Daoy (cell line): ENCODE measurements around the gene KRTAP10-7. TPM values are rescaled to one million over a fixed set of nuclear protein-coding genes. Genes with fewer than 3 reads are reported as not detected.
A peak's percentile ranks its signal among the peaks of the same experiment; 100 is the strongest.
"Not testable (repeated sequence)": the region's sequence is repeated elsewhere in the genome, so short reads cannot be mapped to it uniquely, and the experiment has no call there.

ENCODE experiments used
- DNase-seq: peaks from one replicate; pipeline ENCODE4 v3.0.0-alpha.2; 2015; ENCODE audit warnings: low read depth
- total RNA-seq: library from RNA; depleted of rRNA; stranded (reverse); fragments of >200 nt; shearing (Covaris generic); gene quantifications from 2 replicates; pipeline ENCODE4 v1.2.3, GENCODE V29; 2014

The KRTAP10-7 gene
- total RNA-seq, 1 experiment from 2014 or later = not detected

DNA sequence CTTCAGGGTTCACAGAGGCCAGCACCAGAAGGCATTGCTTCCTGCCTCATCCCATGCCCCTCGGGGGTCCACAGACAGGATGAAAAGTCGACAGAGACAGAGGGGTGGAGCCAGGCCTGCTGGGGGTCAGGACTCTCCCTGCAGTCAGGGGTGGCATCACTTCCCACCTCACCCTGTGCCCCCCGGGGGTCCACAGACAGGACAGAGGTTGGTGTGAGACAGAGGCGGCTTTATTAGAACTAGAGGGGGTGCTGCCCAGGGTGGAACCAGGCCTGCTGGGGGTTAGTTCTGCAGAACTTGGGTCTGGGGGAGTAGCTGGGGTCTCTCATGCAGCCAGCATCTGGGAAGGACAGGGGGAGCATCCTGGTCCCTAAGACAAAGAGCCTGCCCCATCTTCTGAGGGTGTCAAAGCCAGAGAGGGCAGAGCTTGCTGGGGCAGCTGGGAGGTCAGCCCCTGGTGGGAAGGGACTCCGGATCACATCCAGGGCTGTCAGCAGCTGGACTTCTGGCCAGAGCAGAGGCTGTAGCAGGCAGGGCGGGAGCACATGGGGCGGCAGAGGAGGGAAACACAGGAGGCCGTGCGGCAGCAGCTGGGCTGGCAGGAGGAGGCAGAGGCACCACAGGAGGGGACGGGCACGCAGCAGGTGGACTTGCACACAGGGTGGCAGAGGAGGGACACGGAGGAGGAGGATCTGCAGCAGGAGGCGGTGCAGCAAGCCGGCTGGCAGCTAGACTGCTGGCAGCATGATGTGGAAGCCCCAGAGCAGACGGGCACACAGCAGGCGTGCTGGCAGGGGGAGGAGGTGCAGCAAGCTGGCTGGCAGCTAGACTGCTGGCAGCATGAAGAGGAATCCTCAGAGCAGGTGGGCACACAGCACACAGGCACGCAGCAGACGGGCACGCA lies 9.2 kb upstream of the KRTAP10-7 start:
- DNase-seq = not testable (repeated sequence)

DNA sequence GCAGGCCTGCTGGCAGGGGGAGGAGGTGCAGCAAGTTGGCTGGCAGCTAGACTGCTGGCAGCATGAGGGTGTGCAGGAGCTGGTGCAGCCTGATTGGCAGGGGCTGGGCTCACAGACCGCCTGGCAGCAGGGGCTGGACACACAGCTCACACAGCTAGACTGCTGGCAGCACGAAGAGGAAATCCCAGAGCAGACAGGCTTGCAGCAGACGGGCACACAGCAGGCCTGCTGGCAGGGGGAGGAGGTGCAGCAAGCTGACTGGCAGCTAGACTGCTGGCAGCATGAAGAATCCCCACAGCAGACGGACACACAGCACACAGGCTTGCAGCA lies 8.6 kb upstream of the KRTAP10-7 start:
- DNase-seq = not testable (repeated sequence)

DNA sequence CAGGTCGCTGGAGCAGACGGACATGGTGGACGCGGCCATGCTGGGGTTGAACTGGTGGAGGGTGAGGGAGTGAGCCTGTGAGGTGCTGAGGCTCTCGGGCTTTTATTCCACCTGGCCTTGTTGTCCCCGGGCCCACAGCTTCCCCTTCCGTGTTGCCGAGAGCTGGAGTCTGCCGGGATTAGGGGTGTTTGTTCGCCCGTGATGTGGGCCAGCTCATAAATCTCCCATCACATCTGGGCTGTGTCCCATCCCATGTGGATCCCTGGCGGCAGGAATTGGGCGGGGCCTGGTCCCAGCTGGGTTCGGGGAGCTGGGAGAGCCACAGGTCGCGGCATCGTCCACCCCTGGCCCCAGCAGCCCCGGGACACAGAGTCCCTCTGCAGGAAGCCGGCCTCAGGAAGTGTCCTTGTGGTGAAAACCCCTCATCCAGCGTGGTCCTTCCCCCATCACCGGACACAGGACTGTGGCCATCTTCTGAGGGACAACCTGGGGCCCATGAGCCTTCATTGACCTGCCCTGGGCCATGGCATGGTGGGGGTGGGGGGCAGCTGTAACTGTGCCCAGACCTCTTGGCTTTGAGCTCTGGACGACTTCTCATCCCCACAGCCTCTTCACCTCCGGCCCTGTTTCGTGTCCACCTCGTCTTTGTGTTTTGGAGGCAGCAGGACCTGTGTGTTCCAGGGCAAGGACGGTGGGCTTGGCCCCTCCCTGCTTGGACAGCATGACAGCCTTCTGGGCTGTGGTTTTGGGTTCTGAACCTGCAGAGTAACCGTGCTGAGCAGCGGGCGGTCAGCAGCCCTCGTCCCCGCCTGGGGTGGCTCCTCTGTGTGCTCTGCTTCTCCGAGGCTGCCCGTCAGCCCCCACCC lies 7.7 kb upstream of the KRTAP10-7 start, which contains the start of gene KRTAP10-6:
Gene KRTAP10-6, minus strand, starts transcription at position 60 of the 866 bp plus-strand sequence. Its CDS starts 21 bp downstream, at position 39.
- no peak for DNase-seq

DNA sequence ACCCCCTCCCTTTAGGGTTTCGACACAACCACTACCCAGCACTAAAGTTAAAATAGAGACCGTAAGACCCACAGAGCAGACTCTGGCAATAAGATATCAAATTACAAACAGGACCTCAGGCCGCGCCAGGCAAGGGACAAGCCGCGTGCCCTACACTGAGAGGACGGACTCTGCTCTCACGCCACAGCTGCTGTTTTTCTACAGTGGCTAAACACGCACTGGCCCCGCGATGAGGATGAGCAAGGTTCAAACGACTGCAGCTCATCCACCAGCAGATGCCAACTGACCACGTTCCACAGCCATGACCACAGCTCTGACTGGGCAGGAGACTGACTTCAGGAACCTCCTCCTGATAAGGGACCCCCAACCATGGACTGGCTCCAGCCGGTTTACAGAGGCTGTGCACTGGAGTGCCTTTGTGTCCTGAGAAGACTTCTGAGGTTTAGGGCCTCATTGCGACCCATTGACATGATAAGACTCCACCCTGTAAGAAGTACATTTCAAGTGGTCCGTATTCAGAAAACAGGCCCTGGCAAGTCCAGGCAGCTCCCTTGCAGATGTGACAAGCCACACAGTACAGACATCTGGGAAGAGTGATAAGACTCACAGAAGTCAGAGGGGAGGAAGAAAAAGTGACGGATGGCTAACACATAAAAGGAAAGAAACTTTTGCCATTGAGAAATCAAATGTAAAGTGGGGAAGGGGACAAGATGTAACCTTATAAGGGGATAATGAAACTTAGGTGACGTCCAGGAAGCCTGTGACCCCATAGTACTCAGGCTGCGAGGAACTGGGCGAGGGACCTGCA lies 6.6 kb upstream of the KRTAP10-7 start:
- no peak for DNase-seq

DNA sequence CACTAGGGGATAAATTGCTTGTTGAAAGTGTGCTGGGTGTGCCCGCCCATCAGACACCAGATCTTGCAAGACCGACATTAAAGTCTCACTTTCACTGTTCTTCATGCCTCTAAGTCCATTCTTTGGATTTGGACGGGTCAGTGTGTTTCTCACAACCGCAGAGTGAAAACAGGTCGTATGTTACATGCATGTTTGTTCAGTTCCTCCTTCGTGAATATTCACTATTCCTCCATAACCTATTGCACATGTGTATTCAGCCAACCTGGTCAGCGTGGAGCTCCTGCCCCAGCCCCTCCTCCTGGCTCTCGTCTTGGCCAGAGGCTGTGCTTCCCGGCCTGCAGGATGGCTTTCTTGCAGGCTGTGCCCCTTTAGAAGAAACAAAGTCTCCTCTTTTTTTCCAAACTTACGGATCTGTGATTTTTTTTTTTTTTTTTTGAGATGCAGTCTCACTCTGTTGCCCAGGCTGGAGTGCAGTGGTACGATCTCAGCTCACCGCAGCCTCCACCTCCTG lies 5.9 kb upstream of the KRTAP10-7 start:
- DNase-seq = no peak

DNA sequence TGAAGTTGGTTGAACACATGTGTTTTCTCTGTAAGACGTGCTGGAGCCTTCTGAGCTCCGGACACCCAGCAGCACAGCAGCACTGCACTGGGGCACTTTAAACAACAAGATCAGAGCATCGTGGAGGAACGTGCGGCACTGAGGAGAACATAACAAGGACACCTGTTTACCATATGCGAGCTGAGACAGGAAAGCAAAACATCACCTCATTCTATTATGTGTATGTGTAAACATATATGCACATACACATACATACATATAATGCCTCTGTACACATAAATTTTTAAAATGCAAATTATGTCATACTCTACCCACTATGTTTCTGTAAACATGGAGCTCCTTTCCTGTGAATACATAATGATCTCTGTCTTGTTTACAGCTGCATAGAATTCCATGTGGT lies 4.9 kb upstream of the KRTAP10-7 start:
- no peak for DNase-seq

DNA sequence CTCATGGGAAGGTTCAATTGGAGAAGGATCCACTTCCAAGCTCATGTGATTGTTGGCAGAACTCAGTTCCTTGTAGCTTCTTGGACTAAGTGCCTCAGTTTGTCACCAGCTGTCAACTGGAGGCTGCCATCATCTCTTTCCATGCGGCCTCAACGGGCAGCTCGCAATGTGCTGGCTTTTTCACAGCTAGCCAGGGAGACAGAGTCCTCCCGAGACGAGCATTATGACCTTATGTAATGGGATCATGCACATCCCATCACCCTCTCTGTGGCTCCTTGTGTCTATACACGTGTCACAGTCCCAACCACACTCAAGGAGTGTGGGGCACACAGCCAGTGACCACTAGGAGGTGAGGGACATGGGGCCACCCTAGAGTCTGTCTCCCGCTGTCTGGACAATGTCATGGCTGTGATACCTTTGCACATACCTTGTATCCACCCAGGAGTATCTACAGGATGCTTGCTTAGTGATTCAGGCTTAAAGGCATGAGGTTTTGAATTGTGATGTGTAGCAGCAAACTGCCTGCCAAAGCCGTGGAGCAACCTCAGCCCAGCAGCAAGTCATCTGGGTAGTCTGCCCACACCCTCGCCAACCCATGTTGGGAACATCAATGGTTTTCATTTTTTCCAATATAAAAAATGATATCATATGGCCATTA lies 4.2 kb upstream of the KRTAP10-7 start:
- DNase-seq = peak; percentile 42

DNA sequence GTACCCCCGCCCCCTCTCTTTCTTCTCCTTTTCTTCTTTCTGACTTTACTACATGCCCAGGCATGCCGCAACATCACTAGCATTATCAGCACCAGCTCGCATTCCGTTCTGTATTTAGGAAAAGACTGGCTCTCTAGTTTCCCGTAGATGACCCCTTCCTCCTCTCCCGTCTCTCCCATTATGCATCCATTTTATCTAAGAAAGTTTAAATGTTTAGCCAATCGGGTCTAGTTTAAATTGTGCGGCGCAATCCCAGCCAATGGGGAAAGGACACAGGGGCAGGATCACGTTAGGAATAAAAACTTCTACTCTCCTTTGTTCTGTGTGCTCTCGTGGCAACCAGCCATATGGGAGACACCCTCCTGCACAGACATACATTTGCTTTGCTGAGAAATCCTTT lies 2.3 kb upstream of the KRTAP10-7 start:
- DNase-seq = no peak

DNA sequence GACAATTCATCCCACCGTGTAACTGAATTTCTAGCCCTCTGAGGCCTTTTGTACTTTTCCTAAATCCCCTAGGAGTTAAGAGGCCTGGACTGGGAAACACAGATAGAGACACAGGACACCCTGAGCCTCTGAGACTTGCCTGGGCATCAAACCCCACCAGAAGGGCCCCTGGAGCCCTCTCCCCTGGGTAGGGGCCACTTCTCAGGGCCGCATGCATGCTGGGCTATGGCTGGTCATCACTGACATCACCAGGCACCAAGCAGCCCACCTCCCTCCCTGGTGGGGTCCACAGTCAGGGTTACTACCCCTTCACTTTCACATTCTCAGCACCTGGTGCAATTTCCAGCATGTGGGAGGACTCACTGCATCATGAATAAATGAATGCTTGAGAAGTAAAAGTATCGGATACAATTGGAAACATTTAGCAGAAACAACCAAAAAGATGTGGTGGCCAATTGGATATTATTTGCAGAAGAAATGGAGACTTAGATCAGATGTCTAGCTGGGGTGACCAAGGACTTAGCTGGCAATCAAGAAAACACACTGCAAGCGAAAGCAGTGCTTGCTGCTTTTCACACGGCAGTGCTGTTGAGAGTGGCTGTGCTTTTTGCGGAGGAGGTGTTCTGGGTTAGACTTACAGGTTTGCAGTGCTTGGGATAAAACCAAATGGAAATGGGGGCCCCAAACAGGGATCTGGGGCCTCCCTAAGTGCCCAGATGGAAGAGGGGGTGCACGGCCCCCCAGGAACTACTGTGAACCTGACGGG lies 950 bp upstream of the KRTAP10-7 start:
- no peak for DNase-seq

DNA sequence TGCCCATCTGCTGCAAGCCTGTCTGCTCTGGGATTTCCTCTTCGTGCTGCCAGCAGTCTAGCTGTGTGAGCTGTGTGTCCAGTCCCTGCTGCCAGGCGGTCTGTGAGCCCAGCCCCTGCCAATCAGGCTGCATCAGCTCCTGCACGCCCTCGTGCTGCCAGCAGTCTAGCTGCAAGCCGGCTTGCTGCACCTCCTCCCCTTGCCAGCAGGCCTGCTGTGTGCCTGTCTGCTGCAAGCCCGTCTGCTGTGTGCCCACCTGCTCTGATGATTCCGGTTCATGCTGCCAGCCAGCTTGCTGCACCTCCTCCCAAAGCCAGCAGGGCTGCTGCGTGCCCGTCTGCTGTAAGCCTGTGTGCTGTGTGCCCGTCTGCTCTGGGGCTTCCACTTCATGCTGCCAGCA lies 694 bp downstream of the KRTAP10-7 start:
- peak; percentile 51 for DNase-seq

DNA sequence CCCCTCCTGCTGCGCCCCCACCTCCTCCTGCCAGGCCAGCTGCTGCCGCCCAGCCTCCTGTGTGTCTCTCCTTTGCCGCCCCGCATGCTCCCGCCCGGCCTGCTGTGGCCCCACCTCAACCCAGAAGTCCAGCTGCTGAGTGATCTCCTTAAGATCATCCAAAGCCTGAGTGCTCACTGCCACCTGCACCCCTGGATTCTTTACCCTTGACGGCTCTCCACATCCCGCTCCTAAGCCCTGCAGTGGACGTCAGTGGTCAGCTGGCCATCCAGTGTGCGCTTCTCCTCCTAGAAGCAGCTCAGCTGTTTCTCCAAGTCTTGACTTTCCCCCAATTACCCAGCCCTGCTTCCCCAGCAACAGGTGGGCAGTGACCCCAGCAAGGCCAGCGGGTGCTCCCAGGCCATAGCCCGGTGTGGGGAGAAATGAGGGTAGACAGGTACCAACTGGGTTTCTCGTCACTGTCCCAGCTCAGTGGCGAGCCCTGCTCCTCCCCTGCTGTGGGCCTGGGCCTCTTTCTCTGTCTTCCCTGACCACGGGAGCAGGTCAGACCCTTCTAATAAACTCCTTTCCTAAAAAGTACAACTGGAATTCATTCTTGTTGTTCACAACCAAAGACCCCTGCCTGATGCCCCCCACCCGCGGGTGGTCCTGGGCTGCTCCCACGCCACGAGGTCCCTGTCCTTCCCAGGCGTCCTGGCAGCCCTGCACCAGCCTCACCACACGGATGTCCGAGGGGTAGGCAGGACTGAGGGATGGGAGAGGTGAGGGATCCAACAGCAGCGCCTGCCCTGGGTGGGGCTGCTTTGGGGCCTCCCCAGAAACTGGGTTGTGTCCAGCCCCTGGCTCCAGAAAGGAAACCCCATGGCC lies 1.4 kb downstream of the KRTAP10-7 start:
- no peak for DNase-seq

DNA sequence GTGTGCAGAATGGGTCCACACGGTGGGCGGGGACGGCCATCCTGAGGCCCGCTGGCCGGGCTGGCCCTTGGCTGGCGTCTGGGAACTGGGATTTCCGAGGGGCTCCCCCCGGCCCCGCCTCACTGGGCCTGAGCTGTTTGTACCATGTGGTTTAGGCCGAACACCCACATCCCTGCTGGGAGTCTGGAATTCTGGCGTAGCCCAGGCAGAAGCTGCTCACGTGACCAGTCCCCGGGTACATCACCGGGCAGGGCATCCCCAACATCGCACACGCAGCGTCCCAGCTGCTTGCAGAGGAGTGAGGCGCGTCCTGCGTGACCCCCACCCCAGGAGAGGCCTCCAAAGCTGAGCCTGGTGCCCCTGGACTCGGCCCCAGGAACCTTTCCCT lies 2.1 kb downstream of the KRTAP10-7 start:
- no peak for DNase-seq

DNA sequence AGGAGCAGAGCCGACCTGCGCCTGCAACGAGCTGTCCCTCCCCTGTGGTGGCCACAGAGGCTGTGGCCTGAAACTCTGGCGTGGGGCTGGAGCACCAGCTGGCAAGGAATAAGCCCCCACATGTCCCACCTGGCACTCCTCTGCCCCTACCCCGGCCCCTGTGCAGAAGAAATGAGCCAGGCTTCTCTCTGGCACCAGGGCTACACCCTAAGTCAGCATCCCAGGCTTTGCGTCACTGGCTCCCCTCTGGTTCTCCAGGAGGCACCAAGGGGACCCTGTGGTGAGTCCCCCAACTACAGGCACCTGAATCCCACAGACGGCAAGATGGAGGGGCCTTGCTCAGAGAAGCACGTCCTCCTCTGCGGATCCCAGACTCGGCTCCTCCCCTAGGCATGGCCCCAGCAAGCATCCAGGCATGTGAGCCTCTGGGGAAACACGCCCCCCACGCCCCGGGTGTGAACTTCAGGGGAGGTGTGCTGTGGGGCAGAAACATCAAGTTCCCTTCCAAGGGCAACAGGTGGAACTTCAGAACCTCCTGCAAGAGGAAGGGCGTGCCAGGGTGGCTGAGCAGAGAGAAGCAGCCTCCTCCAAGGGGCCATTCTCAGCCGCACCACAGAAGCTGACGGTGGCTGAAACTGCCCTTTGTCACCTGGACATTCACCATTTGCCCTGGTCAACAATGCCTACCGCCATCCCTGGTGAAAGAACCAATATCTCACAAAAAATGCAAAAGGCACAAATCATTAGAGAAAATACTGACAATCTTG lies 2.9 kb downstream of the KRTAP10-7 start:
- DNase-seq = no peak

DNA sequence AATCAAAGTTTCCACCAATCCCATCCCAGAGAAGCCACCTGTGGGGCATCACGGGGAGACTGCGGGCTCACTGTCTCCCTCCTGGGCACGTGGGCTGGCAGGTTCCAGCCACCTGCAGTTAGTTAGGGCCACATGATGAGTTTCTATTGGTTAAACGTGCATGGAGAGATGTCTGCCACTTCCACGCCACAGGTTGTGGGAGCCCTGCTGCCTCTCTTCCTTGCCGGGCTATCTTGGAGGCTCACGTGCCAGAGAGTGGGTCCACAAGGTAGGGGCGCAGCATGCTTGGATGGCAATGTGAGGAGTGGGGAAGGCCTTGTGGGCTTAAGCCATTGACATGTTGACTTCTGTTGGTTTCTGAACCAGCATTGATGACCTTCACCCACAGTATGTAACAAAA lies 3.5 kb downstream of the KRTAP10-7 start:
- DNase-seq = no peak

DNA sequence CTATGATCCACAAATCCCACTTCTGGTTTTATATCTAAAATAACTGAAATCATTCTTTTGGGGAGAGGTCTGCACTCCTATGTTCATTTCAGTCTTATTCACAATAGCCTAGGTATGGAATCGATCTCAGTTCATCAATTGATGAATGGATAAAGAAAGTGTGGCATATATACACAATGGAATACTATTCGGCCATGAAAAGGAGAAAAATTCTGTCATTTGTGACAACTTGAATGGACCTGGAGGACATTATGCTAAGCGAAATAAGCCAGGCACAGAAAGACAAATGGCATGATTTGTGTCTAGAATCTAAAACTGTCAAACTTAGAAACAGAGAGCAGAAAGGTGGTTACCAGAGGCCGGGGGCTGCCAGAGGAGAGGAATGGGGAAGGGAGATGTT lies 6.1 kb downstream of the KRTAP10-7 start:
- no peak for DNase-seq

DNA sequence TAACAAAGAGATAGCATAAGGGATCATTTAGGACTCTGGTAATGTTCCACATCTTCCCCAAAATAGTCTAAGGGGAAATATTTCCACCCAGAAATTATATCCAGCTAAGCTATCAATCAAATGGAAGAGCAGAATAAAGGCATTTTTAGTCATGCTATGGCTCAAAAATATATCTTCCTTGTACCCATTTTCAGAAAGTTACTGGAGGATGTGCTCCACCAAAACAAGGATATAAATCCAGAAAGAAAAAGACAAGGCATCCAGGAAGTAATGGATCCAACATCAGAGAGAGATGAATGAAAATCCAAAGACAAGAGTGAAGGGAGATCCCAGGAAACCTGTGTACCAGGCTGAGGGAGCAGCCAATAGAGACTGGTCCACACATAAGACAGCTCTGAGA lies 8.8 kb downstream of the KRTAP10-7 start:
- DNase-seq = no peak

DNA sequence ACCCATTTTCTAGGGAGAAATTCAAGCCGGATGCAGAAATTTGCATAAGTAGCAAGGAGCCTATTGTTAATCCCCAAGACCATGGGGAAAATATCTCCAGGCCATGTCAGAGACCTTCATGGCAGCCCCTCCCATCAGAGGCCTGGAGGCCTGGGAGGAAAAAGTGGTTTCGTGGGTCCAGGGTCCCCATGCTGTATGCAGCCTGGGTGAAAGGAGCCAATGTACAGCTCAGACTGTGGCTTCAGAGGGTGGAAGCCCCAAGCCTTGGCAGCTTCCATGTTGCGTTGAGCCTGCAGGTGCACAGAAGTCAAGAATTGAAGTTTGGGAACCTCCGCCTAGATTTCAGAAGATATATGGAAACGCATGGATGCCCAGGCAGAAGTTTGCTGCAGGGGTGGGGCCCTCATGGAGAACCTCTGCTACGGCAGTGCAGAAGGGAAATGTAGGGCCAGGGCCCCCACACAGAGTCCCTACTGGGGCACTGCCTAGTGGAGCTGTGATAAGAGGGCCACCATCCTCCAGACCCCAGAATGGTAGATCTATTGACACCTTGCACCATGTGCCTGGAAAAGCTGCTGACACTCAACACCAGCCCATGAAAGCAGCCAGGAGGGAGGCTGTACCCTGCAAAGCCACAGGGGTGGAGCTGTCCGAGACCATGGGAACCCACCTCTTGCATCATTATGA lies 9.9 kb downstream of the KRTAP10-7 start:
- not testable (repeated sequence) for DNase-seq

DNA sequence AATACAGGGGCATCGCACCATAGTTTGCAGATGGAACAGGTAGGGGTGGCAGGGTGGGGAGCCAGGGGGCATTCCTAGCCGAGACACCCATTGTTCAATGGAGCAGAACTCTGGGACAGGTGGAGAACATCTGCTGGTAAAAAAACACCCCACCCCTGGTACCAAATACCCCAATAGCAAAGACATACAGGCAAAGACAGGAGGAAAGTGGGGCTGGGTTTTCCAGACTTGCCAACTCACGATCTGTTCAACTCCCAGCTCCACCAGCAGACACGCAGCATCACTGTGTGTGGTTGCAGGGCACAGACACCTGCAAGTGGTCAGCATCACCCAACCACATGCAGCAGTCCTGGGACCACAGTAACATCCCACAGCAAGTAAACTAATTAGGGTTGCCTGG lies 11.2 kb downstream of the KRTAP10-7 start:
- DNase-seq = no peak
